D721Med (cell line): ENCODE results near the gene OTOR.

ENCODE experiments used
- DNase-seq: peaks from one replicate; pipeline ENCODE4 v3.0.0; 2011; ENCODE audit warnings: low spot score; ENCODE audit not compliant: insufficient read length
- FAIRE-seq: peaks from 2 replicates; lab custom pipeline; 2011; peaks lifted over from hg19 to GRCh38; lab: Jason Lieb, UNC
- TF ChIP-seq, protein P1 (sequence below): IDR thresholded peaks from 2 replicates; pipeline ENCODE4 v1.5.1; 2012; ENCODE audit warnings: mild to moderate bottlenecking, control low read depth; ENCODE audit not compliant: insufficient read depth; ENCODE audit errors: missing control alignments

The OTOR gene

DNA sequence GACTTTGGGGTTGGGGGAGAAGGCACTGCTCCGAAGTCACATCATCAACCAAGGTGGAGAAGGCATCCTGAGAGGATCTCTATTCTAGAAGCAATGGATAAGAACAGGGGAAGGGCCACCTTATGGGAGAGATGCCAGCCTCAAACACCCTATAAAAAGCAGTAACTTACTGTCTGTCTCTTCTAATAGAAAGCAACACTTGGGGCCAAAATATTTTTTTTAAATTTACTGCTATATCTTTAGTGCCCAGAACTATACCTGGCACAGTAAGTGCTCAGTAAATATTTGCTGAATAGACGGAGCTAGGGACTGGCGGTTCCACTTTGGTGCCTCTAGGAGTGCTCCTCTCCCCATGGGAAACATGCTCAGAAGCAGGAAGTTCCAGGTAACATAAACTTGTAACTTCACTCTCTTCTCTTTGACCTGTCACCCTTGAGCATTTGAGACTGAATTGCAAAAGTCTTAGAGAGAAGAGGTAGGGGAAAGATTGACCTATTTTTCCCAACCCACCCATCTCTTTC is 807 bp upstream of the OTOR start:
- FAIRE-seq (no peak), DNase-seq (no peak)
- TF ChIP-seq, protein P1, sequence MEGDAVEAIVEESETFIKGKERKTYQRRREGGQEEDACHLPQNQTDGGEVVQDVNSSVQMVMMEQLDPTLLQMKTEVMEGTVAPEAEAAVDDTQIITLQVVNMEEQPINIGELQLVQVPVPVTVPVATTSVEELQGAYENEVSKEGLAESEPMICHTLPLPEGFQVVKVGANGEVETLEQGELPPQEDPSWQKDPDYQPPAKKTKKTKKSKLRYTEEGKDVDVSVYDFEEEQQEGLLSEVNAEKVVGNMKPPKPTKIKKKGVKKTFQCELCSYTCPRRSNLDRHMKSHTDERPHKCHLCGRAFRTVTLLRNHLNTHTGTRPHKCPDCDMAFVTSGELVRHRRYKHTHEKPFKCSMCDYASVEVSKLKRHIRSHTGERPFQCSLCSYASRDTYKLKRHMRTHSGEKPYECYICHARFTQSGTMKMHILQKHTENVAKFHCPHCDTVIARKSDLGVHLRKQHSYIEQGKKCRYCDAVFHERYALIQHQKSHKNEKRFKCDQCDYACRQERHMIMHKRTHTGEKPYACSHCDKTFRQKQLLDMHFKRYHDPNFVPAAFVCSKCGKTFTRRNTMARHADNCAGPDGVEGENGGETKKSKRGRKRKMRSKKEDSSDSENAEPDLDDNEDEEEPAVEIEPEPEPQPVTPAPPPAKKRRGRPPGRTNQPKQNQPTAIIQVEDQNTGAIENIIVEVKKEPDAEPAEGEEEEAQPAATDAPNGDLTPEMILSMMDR = no peak

DNA sequence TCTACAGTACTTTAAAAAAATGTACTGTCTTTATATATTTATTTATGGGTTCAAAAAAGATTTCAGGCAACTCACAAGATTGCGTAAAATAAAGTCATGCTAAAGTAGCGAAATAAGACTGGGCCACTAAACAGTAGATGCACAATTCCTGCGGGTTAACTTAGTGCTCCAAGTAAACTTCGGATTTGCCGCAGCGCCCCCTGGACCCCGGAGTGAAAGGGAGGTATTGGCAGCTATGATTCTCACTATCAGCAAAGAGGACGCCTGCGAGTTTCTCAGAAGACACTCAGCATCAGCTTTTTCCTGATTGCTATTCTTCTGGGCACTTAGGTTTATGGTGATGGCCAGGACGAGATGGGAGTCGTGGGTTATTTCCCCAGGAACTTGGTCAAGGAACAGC is 1.4 kb downstream of the OTOR start:
- no peak for FAIRE-seq
- no peak for DNase-seq
- TF ChIP-seq, protein P1 = no peak

DNA sequence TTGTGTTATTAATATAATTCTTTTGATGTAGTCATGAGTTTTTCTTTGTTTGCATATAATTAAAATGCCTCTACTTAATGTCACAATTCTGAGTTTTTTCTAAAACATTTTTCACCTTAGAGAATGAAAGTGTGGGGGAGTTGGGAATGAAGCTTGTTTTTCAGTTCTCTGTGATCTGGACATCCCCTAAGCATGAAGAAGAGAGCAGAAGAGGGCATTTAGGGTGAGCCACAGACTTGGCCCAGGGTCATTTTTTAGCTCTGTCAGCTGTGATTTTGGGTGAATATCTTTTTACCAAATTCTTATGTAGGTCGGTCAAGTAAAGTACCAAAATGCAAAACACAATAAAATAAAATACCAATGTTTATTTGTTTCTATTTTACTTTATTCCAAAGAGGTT is 3.9 kb downstream of the OTOR start:
- FAIRE-seq (no peak), DNase-seq (no peak)
- TF ChIP-seq, protein P1 = no peak

DNA sequence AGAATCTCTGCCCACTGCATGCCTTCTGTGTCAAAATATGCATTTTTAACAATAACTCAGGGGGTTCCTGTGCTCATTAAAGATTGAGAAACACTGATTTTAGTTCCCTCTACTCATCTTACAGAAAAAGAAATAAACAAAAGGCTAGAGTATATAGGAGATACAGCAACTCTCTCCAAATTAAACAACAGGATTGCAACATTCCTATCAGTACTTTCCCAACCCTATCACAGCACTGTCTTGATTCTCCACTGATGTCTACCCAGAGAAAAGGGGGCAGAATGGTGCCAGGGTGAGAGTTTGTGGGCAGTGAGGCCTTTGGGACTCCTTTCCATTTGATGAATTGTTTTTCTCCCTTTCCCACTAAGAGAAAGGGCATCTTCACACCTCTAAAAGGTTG is 4.7 kb downstream of the OTOR start:
- TF ChIP-seq, protein P1 = no peak
- DNase-seq (no peak), FAIRE-seq (no peak)

DNA sequence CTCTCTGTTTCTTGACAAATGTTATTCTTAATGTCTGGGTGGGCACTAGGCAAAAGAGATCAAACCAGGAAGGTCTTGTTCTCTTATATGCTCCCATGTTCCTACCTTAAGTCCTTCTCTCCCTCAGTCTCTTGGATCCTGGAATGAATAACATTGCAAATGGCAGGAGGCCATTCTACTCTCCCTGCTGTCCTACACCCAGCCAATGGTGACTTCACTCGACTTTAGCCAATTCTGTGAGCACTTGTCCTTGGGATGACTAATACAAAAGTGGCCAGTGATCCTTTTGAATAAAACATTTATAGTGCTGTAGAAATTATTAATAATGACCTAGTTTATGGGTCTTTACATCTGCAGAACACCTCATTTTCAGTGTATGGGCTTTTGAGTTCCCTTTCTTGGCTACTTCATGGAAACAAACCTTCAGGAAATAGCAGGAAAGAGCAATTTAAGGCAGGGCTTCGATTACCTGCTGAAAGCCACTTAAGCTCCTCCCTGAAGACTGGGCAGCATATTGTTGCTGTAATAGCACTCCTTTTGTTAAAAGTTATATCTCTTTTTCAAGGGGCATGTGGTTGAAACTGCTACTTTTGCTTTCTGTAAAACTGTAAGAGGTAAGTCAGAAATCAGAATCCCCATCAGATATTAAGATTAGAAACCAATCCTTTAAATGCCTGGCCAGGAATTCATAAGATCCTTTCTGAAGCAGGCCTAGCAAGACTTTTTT is 10.5 kb downstream of the OTOR start:
- DNase-seq = no peak
- no peak for FAIRE-seq
- TF ChIP-seq, protein P1 = no peak

DNA sequence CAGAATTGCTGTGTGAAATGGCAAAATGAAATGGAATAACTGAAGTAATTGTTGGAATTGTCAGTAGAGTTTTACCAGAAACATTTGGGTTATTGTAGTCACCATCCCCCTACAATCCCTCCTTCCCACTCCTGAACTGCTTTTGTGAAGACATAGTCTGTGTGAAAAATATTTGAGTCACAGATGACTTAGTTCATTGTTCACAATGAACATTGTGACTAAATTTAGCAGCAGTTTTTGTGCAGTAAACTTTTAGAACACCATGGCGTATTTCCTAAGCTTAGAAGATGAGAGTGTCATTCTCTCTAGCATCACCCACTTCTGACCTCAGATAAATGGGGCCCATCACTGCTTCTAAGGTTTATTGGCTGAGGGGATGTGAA is 11.0 kb downstream of the OTOR start:
- TF ChIP-seq, protein P1 = no peak
- DNase-seq (no peak), FAIRE-seq (no peak)

DNA sequence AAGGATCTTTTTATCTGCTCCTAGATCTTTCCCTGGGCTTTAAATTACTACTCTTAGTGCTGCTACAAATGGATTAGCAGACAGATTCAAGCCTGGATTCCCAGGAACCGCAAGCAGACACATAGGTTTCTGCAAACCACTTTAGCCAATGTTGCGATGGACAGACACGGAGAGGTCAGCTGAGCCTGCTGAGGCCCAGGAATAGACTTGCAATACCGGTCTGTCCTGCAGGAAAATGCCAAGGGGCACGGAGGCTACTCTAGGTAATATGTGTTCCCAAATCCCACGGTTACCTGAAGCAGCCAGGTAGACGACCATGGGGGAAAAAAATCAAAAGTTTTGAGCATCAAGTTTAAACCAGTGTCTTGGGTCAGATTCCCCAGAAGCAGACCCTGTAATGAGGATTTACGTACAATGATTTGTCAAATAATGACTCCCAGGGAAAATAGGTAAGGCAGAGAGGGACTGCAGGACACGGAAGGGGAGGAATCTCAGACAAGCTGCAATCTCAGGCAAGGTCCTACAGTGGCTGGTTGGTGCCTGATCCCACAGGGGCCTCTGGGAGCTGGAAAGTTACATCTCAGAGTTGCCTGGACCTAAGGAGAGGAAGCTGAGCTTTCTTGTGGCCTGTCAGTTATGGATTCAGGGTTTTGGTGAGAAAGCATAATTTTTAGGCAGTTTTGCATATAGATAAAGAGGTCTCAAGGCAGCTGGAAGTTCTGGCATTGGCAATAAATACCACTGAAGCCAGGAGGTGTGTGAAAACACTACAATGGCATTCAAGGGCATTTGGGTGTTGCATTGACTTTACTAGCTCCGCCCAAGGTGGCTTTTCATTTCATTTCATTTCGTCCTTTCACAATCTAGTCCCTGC is 12.5 kb downstream of the OTOR start:
- FAIRE-seq (no peak), DNase-seq (no peak)
- TF ChIP-seq, protein P1 = no peak
